GDM1 (cell line): Measurements from ENCODE around the gene EGFR.
"Not testable (repeated sequence)": the region's sequence is repeated elsewhere in the genome, so short reads cannot be mapped to it uniquely, and the experiment has no call there.

ENCODE experiments used
- DNase-seq: peaks from one replicate; lab custom pipeline; 2025; lab: John Stamatoyannopoulos, UW

The EGFR gene

GRCh38 chr7:55147736-55148135 is 128.9 kb downstream of the EGFR start:
- DNase-seq, result no peak

DNA sequence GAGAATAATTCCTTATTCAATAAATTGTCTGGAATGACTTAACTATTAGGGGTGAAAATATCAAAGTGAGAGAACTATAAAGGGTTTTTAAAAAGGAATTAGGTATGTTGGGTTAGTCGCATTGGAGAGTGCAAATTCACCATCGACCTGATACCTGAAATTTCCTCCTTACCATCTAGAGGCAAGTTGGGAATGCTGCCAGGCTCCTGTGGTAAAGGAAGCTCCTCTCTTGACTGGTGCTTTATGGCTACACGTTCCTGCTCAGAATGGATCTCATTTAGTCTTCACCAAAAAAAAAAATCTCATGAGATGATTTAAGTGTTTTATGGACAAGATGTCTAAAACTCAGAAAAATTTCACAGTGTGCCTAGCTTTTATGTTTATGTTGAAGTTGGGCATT is 129.8 kb downstream of the EGFR start:
- DNase-seq, result no peak

- no peak for DNase-seq
Observed at GRCh38 chr7:55149001-55149400, 130.2 kb downstream of the EGFR start.

- no peak for DNase-seq
Observed at GRCh38 chr7:55150166-55150565, 131.3 kb downstream of the EGFR start.

- no peak for DNase-seq
Observed at GRCh38 chr7:55150709-55151451, 132.1 kb downstream of the EGFR start.

- DNase-seq, result no peak
Observed at GRCh38 chr7:55152516-55152915, 133.7 kb downstream of the EGFR start.

GRCh38 chr7:55154096-55154495 is 135.3 kb downstream of the EGFR start:
- no peak for DNase-seq

DNA sequence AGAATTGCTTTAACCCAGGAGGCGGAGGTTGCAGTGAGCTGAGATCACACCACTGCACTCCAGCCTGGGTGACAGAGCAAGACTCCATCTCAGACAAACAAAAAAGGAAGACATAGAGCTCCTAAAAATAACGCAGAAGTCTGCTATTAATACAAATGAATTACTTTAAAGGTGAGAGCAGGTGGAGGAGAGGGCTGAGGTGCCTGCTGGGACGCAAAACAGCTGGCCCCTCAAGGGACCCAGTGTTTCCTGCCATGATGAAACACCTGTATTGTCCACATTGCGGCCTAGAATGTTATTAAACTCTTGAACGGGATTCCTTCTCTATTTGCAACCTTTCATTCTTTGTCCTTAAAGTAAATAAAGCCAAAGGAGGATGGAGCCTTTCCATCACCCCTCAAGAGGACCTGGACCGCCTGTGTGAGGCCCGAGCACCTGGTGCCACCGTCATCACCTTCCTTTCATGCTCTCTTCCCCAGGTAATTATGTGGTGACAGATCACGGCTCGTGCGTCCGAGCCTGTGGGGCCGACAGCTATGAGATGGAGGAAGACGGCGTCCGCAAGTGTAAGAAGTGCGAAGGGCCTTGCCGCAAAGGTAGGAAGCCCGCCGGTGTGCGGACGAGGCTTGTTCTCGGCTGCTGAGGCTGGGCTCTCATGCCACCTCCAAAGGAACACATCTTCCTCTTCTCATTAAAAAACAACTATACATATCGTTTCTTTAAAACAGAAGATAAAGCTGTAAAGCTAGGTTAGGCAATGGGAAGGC is 136.7 kb downstream of the EGFR start:
- DNase-seq, result no peak

DNA sequence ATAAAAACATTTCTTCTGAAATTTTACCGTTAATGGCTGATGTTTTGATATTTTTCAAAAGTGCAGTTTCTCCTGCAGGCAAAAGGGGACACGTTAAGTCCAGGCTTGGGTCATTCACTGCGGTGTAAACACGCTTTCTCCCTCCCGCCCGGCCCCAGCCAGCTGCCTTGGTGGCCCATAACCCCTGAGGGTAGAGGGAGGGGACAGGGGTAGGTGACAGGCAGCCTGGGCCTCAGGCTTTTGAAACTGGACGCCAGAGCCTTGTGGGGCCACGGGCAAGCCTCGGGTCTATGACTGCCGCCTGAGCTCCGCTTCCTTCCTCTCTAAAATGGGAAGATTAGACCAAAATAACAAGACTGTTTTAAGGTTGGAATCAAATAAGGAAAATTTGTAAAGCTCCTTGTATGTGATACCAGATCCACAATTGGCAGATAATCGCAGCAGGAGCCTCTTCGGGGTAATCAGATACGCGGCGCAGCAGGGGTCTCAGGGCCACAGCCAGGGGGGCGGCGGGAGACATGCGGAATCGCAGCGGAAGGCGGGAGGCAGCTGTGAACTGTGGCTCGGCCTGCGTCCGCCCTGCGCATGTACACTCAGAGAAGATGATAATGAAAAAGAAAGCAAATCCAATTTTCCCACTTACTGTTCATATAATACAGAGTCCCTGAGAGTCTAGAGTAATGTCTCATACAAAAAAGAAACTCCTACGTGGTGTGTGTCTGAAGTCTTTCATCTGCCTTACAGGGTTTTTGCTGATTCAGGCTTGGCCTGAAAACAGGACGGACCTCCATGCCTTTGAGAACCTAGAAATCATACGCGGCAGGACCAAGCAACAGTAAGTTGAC is 138.3 kb downstream of the EGFR start:
- DNase-seq, result no peak

- DNase-seq, result no peak
Observed at GRCh38 chr7:55157764-55158105, 138.9 kb downstream of the EGFR start.

- DNase-seq, result no peak
Observed at GRCh38 chr7:55158541-55159382, 139.9 kb downstream of the EGFR start.

- no peak for DNase-seq
Observed at GRCh38 chr7:55160539-55160938, 141.7 kb downstream of the EGFR start.

DNA sequence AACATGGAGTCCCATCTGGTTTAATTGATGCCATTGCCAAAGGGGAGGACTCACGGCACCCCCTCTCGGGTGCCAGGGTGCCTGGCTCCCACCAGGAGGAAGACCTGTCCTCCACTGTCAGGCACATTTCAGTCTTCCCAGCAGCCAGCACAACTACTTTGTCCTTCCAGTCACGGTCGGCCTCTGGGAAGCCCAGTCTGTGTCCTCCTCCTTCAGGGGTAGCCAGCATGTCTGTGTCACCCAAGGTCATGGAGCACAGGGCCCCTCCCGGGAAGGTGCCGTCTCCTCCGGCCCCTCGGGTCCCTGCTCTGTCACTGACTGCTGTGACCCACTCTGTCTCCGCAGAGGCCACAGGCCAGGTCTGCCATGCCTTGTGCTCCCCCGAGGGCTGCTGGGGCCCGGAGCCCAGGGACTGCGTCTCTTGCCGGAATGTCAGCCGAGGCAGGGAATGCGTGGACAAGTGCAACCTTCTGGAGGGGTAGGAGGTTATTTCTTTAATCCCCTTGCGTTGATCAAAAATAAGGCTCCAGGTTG is 142.4 kb downstream of the EGFR start:
- no peak for DNase-seq

- DNase-seq, result no peak
Observed at GRCh38 chr7:55162476-55162875, 143.7 kb downstream of the EGFR start.

DNA sequence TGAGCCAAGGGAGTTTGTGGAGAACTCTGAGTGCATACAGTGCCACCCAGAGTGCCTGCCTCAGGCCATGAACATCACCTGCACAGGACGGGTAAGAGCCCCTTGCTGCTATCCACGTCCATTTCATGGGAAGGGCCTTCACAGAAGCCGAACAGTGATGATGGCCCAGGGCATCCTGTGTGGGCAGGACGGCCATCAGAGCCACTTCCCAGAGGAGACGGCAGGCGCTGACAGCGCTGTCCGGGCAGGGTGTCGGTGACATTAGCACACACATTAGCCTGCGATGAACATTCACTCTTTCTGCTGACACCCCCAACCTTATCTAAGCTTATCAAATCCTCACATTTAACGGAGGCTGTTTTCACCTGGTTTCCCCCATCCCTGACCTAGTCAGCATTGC is 144.9 kb downstream of the EGFR start:
- DNase-seq, result no peak

DNA sequence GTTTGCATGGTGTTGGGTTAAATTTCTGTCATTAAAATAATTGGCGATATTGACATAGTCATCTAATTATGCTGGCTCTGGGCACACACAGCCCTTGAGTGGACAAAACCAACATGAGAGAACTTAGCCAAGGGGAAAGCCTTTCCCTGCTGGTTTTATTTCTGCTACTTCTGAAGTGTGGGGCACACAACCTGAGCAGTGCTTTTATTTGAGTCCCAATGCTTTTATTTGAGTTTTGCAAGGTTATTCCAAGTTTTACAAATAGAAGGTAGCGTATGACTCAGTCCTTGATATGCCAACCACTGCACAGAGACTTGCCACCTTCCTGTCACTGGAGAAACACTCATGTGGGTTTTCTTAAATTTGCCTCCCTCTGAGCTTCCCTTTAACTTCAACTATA is 145.7 kb downstream of the EGFR start:
- DNase-seq, result no peak

DNA sequence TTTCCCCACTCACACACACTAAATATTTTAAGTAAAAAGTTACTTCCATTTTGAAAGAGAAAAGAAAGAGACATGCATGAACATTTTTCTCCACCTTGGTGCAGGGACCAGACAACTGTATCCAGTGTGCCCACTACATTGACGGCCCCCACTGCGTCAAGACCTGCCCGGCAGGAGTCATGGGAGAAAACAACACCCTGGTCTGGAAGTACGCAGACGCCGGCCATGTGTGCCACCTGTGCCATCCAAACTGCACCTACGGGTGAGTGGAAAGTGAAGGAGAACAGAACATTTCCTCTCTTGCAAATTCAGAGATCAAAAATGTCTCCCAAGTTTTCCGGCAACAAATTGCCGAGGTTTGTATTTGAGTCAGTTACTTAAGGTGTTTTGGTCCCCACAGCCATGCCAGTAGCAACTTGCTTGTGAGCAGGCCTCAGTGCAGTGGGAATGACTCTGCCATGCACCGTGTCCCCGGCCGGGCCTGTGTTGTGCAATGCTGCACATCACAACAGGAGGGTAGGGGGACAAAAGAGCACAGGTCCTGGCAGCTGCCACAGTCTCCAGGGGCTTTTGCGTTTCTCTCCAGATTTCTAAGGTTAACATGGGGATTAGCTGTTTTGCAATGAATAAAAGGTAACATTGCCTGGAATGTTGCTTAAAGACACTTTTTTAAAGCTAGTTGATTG is 146.5 kb downstream of the EGFR start:
- DNase-seq, result no peak

GRCh38 chr7:55167296-55167695 is 148.5 kb downstream of the EGFR start:
- not testable (repeated sequence) for DNase-seq

GRCh38 chr7:55170335-55171069 is 151.7 kb downstream of the EGFR start:
- no peak for DNase-seq

DNA sequence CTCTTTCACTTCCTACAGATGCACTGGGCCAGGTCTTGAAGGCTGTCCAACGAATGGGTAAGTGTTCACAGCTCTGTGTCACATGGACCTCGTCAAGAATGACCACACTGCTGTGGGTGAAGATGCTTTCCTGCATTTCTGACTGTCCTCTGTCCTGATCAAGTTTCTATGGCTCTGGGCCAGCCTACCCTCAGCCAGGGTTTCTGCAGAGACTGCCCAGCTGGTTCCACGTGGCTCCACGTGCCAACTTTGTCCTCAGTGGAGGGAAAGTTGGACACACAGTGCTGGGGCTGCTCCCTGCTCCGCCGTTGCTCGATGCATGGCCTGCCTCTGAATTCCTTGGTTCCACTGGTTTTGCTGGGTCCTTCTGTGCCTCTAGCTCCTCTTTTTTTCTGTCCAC is 152.3 kb downstream of the EGFR start:
- no peak for DNase-seq
